Muscle of leg (tissue), 16 donors: ENCODE data around the gene SMARCD1. TPM values are rescaled to one million over a fixed set of nuclear protein-coding genes. Genes with fewer than 3 reads are reported as not detected.

Experiments used
- DNase-seq: peaks from one replicate; pipeline ENCODE4 v3.0.0; 2013
- H3K27ac ChIP-seq: one replicate; pipeline ENCODE4 v1.5.1; 2013; ENCODE audit warnings: mild to moderate bottlenecking, low read length, control low read depth
- H3K27me3 ChIP-seq: one replicate; pipeline ENCODE4 v1.6.1; 2013; ENCODE audit warnings: low read length; ENCODE audit not compliant: control insufficient read depth, insufficient read depth
- H3K36me3 ChIP-seq: one replicate; pipeline ENCODE4 v1.6.1; 2013; ENCODE audit warnings: low read length; ENCODE audit not compliant: control insufficient read depth, insufficient read depth
- H3K4me1 ChIP-seq: one replicate; pipeline ENCODE4 v1.6.1; 2013; ENCODE audit warnings: low read length; ENCODE audit not compliant: control insufficient read depth, insufficient read depth
- H3K4me3 ChIP-seq: one replicate; pipeline ENCODE4 v1.5.1; 2013; ENCODE audit warnings: low read length, control low read depth
- H3K9me3 ChIP-seq: replicated peaks from 2 replicates; pipeline ENCODE4 v1.6.1; 2013; ENCODE audit warnings: low read depth, low read length; ENCODE audit not compliant: control insufficient read depth
- WGBS: methylation state at CpG from one replicate; pipeline ENCODE4 v1.1.5; 2013; ENCODE audit warnings: missing lambda C conversion rate; ENCODE audit not compliant: insufficient coverage; 5-methylcytosine and 5-hydroxymethylcytosine counted together
- long read RNA-seq, 11 donors: transcript quantifications; one replicate each; lab custom pipeline, GENCODE V29; 2026
- polyA plus RNA-seq, 8 donors: library from polyadenylated mRNA; unstranded; fragments of 120-200 nt; gene quantifications; one replicate each; pipeline versions ENCODE4 v1.2.1 to v1.2.3, GENCODE V29; 2013; ENCODE audit warnings: inconsistent platforms in 1 of 8, low replicate concordance in 1 of 8; ENCODE audit not compliant: insufficient read length in 8 of 8, insufficient read depth in 1 of 8
- total RNA-seq: library from RNA; stranded (reverse); fragments of 120-200 nt; gene quantifications from one replicate; pipeline ENCODE4 v1.2.4, GENCODE V29; 2013

Gene SMARCD1
- total RNA-seq (25.1 TPM), polyA plus RNA-seq (10 to 100 TPM; 48.6 to 67.0 (median 54.9) TPM)
- long read RNA-seq, donor 1, partial matches to known transcripts: 0 of 5 reads
- long read RNA-seq, donor 1, other reads (novel, unspliced or antisense): 0 of 5 reads
- long read RNA-seq, donor 2: 0 reads
- long read RNA-seq, donor 3, transcript SMARCD1-202 (13 exons, 3,658 nt): major isoform, 5 of 5 reads
- long read RNA-seq, donor 3, partial matches to known transcripts: 0 of 5 reads
- long read RNA-seq, donor 3, other reads (novel, unspliced or antisense): 0 of 5 reads
- long read RNA-seq, donor 4, partial matches to known transcripts: 0 of 2 reads
- long read RNA-seq, donor 4, other reads (novel, unspliced or antisense): 0 of 2 reads
- long read RNA-seq, donor 5, transcript SMARCD1-202 (13 exons, 3,658 nt): major isoform, 14 of 14 reads
- long read RNA-seq, donor 5, partial matches to known transcripts: 0 of 14 reads
- long read RNA-seq, donor 5, other reads (novel, unspliced or antisense): 0 of 14 reads
- long read RNA-seq, donor 6, transcript SMARCD1-202 (13 exons, 3,658 nt): major isoform, 5 of 8 reads
- long read RNA-seq, donor 6, partial matches to known transcripts: 0 of 8 reads
- long read RNA-seq, donor 6, other reads (novel, unspliced or antisense): 0 of 8 reads
- long read RNA-seq, donor 7, partial matches to known transcripts: 0 of 3 reads
- long read RNA-seq, donor 7, other reads (novel, unspliced or antisense): 0 of 3 reads
- long read RNA-seq, donor 8: 0 reads
- long read RNA-seq, donor 9, partial matches to known transcripts: 0 of 3 reads
- long read RNA-seq, donor 9, other reads (novel, unspliced or antisense): 0 of 3 reads
- long read RNA-seq, donor 10, partial matches to known transcripts: 5 of 11 reads
- long read RNA-seq, donor 10, other reads (novel, unspliced or antisense): 0 of 11 reads
- long read RNA-seq, donor 11, partial matches to known transcripts: 0 of 2 reads
- long read RNA-seq, donor 11, other reads (novel, unspliced or antisense): 0 of 2 reads

DNA sequence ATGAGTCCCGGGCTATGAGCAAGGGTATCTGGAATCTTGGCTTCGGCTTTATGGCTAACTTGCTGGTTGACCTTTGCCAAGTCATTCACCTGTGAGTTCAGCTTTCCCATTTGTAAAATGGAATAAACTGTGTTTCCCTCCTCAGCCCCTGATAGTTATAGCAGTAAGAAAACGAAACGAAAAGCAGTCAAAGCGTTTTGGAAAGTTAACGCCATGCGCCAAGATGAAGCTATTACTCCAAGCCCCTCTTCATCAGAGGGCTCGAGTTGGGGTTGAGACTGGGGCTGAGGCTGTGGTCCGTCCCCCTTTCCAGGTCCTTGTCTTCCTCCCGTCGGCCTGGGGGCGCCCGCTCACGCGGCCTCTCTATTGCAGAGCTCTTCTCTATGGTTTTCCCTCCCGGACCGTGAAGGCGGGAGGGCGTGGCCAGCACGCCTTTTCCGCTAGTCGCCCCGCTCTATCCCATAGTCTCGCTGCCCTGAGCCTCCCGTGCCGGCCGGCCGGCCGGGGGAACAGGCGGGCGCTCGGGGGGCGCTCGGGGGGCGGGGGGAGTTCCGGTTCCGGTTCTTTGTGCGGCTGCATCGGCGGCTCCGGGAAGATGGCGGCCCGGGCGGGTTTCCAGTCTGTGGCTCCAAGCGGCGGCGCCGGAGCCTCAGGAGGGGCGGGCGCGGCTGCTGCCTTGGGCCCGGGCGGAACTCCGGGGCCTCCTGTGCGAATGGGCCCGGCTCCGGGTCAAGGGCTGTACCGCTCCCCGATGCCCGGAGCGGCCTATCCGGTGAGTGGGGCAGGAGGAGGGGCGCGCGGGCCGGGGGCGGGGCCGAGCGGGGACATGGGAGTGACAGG lies at the start of gene SMARCD1:
SMARCD1 (plus strand) TSS at position 568 of the 840 bp plus-strand sequence; CDS start at position 596, 28 bp downstream.
- WGBS: under 1% methylated on average over 42 of the region's 69 CpGs
- Histone ChIP-seq H3K36me3 (peaks cover 32% of the 10 kb centered on the region), H3K27me3 (peaks cover 6% of the 10 kb centered on the region), H3K4me1 (peaks cover 15% of the 10 kb centered on the region), H3K27ac (peak within 1 kb of the TSS; percentile 74), H3K9me3 (no peaks in the 10 kb centered on the region), H3K4me3 (peak within 1 kb of the TSS; percentile 54)
- DNase-seq: peak; percentile 98

DNA sequence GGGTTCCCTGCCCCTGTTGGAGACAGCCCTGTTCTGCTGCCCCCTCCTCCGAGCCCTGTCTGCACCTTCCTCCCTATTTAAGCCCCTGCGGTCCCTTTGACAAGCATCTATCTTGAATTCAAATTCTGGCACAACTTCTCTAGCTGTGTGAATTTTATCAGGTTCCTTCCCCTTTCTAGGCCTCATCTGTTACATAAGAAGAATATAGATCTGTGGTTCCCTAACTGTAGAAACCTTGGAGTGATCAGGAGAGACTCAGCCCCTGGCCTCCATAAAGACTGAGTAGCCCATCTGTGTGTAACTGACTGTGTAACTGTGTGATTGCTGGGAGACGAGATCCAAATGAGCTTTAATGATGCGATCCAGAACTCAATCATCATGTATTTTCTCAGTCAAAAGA lies 46.8 kb upstream of the SMARCD1 start:
- no CpG with 5 or more reads among the region's 4 CpGs for WGBS
- H3K9me3 ChIP-seq: no peaks in the 10 kb centered on the region
- DNase-seq: no peak
- H3K4me1 ChIP-seq: peaks cover 10% of the 10 kb centered on the region
- H3K36me3 ChIP-seq: no peaks in the 10 kb centered on the region
- no peak overlapping the region for H3K4me3 ChIP-seq
- peaks cover 1% of the 10 kb centered on the region for H3K27me3 ChIP-seq
- H3K27ac ChIP-seq: no peak overlapping the region

DNA sequence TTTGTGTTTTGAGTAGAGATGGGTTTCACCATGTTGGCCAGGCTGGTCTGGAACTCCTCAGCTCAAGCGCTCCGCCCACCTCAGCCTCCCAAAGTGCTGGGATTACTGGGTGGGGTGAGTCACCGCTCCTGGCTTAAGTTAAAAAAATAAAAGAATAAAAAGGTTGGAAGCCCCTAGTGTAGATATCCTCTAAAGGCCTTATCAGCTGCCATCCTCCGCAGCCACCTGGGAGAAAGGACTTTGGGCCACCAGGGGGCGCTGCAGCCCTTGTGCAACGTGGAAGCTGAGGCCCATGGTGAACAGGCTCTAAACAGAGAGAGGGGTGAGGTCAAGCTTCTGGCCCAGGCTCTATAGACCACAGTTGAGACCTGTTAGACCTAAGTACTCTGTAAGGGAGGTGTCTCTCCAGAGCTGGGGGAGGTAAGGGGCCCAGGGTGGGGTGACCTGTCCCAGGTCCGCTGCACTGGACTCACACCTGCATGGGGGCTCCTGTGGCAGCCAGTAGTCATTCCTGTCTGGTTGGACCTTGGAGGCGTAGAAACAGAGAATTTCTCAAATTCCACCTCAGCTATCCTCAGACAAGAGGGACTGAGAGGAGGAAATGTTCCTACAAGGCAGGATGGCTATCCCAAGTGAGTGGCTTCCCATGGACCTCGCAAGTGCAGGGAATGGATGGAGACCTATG lies 45.8 kb upstream of the SMARCD1 start:
- DNase-seq: peak; percentile 74
- WGBS: 33% methylated on average over 3 of the region's 9 CpGs
- H3K4me3 ChIP-seq: no peak overlapping the region

DNA sequence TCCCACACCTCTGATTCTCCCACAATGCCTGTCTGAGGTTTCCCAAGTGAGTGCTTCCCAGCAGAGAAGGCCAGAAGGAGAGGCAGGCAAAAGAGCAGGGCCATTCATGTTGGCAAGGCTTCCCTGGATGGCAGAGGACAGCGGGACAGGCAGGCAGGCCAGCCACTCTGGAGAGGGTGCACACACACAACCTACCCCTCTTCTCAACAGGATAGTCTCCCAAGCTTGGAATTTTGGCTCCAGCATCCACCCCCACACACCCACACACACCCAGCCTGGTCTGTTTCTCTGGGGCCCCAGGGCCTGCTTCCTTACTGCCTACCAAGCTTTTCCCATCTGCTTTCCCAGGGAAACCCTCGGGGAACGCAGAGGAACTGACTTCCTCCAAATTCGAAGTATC lies 44.5 kb upstream of the SMARCD1 start:
- 48% methylated on average over 4 of the region's 4 CpGs for WGBS
- Histone ChIP-seq H3K27ac (no peak overlapping the region), H3K4me1 (peaks cover 10% of the 10 kb centered on the region), H3K4me3 (no peak overlapping the region), H3K36me3 (no peaks in the 10 kb centered on the region), H3K9me3 (no peaks in the 10 kb centered on the region), H3K27me3 (no peaks in the 10 kb centered on the region)
- no peak for DNase-seq

More for the DNA sequence above, 45.8 kb upstream of the SMARCD1 start:
- no peaks in the 10 kb centered on the region for H3K36me3 ChIP-seq
- no peaks in the 10 kb centered on the region for H3K27me3 ChIP-seq
- H3K9me3 ChIP-seq: no peaks in the 10 kb centered on the region
- H3K27ac ChIP-seq: no peak overlapping the region
- peaks cover 10% of the 10 kb centered on the region for H3K4me1 ChIP-seq

DNA sequence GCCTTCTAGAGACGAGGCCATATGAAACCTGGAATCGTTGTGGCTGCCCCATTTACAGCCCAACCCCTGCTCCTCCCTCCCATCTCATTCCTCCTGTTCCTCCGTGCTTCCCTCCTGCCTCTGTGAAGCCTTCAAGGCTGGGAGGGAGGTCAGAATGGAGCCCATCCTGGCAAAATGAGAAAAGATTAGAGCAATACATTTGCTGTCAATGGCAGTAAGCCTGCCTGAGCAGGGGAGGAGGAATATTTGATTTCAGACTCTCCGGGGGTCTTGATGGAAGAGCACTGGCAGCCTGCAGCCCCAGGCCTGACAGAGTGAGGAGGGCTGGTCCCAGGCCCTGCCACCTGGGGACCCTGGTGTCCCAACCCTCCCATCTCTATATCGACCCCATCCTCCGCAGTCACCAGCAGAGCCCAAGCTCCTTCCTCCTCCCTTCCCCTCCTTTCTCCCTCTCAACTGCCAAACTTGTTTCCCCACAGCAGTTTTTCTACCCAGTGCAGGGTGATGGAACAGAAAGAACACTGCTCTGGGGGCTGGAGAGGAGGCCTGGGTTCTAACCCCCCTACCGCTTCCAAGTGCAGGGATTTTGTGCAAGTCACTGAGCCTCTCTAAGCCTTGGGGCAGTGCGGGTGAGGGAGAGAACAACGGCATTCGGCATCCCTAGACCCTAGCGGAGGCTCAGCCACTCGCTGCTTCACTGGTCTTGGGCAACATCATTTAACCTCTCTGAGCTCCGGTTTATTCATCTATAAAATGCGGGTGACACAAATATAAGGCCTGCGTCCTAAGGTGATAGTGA lies 43.9 kb upstream of the SMARCD1 start:
- Histone ChIP-seq H3K4me1 (peaks cover 10% of the 10 kb centered on the region), H3K9me3 (no peaks in the 10 kb centered on the region), H3K36me3 (no peaks in the 10 kb centered on the region), H3K4me3 (no peak overlapping the region), H3K27me3 (no peaks in the 10 kb centered on the region), H3K27ac (no peak overlapping the region)
- no peak for DNase-seq
- 84% methylated on average over 8 of the region's 15 CpGs for whole genome bisulfite sequencing

DNA sequence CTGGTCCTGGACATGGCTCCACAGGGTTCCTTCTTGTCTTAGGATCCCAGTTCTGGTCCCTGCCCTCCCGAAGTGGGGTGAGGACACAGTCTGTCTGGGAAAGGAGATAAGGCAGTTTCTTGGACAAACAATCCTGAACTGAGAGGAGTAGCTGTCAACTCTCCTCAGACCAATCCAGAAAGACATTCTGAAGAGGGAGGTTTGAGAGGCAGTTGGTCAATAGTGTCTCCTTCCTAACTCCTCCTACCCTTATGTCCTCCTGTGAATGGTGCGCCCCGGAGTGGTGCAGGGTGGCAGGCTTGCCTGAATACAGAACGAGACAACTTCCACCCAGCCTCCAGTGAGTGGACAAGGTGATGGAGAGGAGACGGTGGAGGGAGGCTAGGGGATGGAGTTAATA lies 43.2 kb upstream of the SMARCD1 start:
- H3K36me3 ChIP-seq: no peaks in the 10 kb centered on the region
- peaks cover 10% of the 10 kb centered on the region for H3K4me1 ChIP-seq
- no peaks in the 10 kb centered on the region for H3K9me3 ChIP-seq
- no peak overlapping the region for H3K27ac ChIP-seq
- no peak overlapping the region for H3K4me3 ChIP-seq
- WGBS: no CpG with 5 or more reads among the region's 5 CpGs
- DNase-seq: no peak
- H3K27me3 ChIP-seq: no peaks in the 10 kb centered on the region

DNA sequence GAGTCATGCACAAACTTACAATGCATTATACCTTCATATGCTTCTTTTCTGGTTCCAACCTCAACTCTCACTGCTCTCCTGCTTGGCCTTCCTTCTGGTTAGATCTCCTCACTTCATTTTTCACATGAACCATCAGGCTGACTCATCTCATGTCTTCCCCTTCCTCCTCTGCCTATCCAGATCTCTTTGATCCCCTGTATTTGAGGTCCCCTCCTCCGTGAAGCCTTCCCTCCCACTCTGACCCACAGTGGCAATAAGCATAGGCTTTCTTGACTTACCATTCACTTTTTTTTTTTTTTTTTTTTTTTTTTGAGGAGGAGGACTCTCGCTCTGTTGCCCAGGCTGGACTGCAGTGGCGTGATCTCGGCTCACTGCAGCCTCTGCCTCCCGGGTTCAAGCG lies 42.4 kb upstream of the SMARCD1 start:
- Histone ChIP-seq H3K27me3 (no peaks in the 10 kb centered on the region), H3K36me3 (no peaks in the 10 kb centered on the region), H3K4me3 (no peak overlapping the region), H3K9me3 (no peaks in the 10 kb centered on the region), H3K27ac (no peak overlapping the region), H3K4me1 (peaks cover 10% of the 10 kb centered on the region)
- 83% methylated on average over 1 of the region's 6 CpGs for WGBS
- DNase-seq: no peak

DNA sequence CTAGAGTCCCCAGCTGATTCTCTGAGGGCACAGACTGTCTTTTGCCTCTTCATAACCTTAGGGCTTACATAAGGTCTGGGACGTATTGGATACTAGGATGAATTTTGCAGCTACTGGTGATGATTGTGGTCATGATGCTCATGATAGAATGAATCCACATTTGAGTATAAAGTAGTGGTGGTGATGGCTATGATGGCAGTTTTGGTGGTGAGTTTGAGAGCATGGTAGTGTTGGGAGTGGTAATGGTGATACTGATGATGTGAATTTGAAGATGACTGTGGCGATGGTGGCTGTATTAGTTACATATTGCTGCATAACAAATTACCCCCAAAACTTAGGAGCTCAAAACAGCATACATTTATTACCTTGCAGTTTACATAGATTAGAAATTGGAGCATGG lies 41.8 kb upstream of the SMARCD1 start:
- 73% methylated on average over 1 of the region's 2 CpGs for WGBS

More for the DNA sequence above, 41.8 kb upstream of the SMARCD1 start:
- Histone ChIP-seq H3K4me3 (no peak overlapping the region), H3K36me3 (no peaks in the 10 kb centered on the region), H3K4me1 (peaks cover 10% of the 10 kb centered on the region), H3K27me3 (no peaks in the 10 kb centered on the region), H3K9me3 (no peaks in the 10 kb centered on the region), H3K27ac (no peak overlapping the region)
- DNase-seq: no peak
